T follicular helper cell (primary cell): Measurements from ENCODE around the gene SSH2.

Source experiments
- DNase-seq: peaks from one replicate; pipeline ENCODE4 v3.0.0-alpha.2; 2020; ENCODE audit warnings: low read depth

Gene SSH2

GRCh38 chr17:29611351-29612093 is 318.5 kb downstream of the SSH2 start:
- DNase-seq = no peak

- no peak for DNase-seq
These were observed 319.6 kb downstream of the SSH2 start for GRCh38 chr17:29610395-29610794.

- no peak for DNase-seq
These were observed 321.0 kb downstream of the SSH2 start for GRCh38 chr17:29608986-29609385.

- no peak for DNase-seq
These were observed 322.4 kb downstream of the SSH2 start for GRCh38 chr17:29607557-29608195.

GRCh38 chr17:29603109-29603674 is 326.8 kb downstream of the SSH2 start:
- DNase-seq = no peak

GRCh38 chr17:29597361-29598172 is 332.5 kb downstream of the SSH2 start:
- DNase-seq = no peak

GRCh38 chr17:29596811-29597210 is 333.2 kb downstream of the SSH2 start:
- no peak for DNase-seq

GRCh38 chr17:29595943-29596774 is 333.9 kb downstream of the SSH2 start:
- DNase-seq = no peak

GRCh38 chr17:29595107-29595942 is 334.7 kb downstream of the SSH2 start:
- DNase-seq = no peak

GRCh38 chr17:29594519-29595090 is 335.4 kb downstream of the SSH2 start:
- no peak for DNase-seq

- no peak for DNase-seq
These were observed 336.2 kb downstream of the SSH2 start for GRCh38 chr17:29593591-29594518.

GRCh38 chr17:29592850-29593551 is 337.0 kb downstream of the SSH2 start, which contains the start of gene ANKRD13B:
TSS of gene ANKRD13B (plus strand) at chr17:29593132. CDS start at chr17:29593622, 490 bp downstream.
- DNase-seq = no peak

- peak; percentile 62 for DNase-seq
These were observed 338.1 kb downstream of the SSH2 start for GRCh38 chr17:29591737-29592608.

GRCh38 chr17:29591146-29591736 is 338.8 kb downstream of the SSH2 start:
- DNase-seq = no peak

- no peak for DNase-seq
These were observed 339.4 kb downstream of the SSH2 start for GRCh38 chr17:29590411-29591145.
